ENCODE data around the gene CELF1.

Gene CELF1

GRCh38 chr11:47508240-47508957 is 44.5 kb downstream of the CELF1 start:
- no peak overlapping the region for H2AFZ ChIP-seq (ENCODE audit: low read depth, low read length, severe bottlenecking)
- H3K9me3 ChIP-seq (ENCODE audit: insufficient read depth, low read length), result no peaks in the 10 kb centered on the region
- no peak overlapping the region for H3K9ac ChIP-seq (ENCODE audit: low read length)
- TF ChIP-seq EZH2phosphoT487 (conservative IDR thresholded peaks at IDR 0.05; ENCODE audit: low read length) (no peak), CTCF (IDR thresholded peaks at IDR 0.05; ENCODE audit: insufficient read depth, low read length, poor library complexity, severe bottlenecking) (no peak)
- H3K36me3 ChIP-seq (ENCODE audit: low read length), result no peaks in the 10 kb centered on the region
- H3K27ac ChIP-seq (ENCODE audit: low read depth, low read length), result peak overlapping the region; percentile 49
- peak overlapping the region; percentile 2 for H3K4me2 ChIP-seq (ENCODE audit: low read depth, low read length, poor library complexity, severe bottlenecking)
- H3K27me3 ChIP-seq (ENCODE audit: low read length), result no peaks in the 10 kb centered on the region
- H3F3A ChIP-seq (ENCODE audit: insufficient read depth), result peaks cover 15% of the 10 kb centered on the region
- peaks cover 15% of the 10 kb centered on the region; the same call in 1 of the 2 replicates for H4K20me1 ChIP-seq (ENCODE audit: low read depth, low read length)
- no peak overlapping the region for H3K4me3 ChIP-seq (ENCODE audit: insufficient read depth, low read length, poor library complexity, severe bottlenecking)
- H3K79me2 ChIP-seq (ENCODE audit: insufficient read depth, low read length), result peaks cover 99% of the 10 kb centered on the region
- H3K9me2 ChIP-seq (replicated peaks; ENCODE audit: insufficient read depth, low read length), result no peaks in the 10 kb centered on the region

- H3K9me2 ChIP-seq (replicated peaks; ENCODE audit: insufficient read depth, low read length), result no peaks in the 10 kb centered on the region
- peaks cover 100% of the 10 kb centered on the region for H3K79me2 ChIP-seq (ENCODE audit: insufficient read depth, low read length)
- H2AFZ ChIP-seq (ENCODE audit: low read depth, low read length, severe bottlenecking), result no peak overlapping the region
- H3K9ac ChIP-seq (ENCODE audit: low read length), result no peak overlapping the region
- H3K27ac ChIP-seq (ENCODE audit: low read depth, low read length), result peak overlapping the region; percentile 49
- no peaks in the 10 kb centered on the region for H3K36me3 ChIP-seq (ENCODE audit: low read length)
- H4K20me1 ChIP-seq (ENCODE audit: low read depth, low read length), result peaks cover 18% of the 10 kb centered on the region; the same call in 1 of the 2 replicates
- peak overlapping the region; percentile 2 for H3K4me2 ChIP-seq (ENCODE audit: low read depth, low read length, poor library complexity, severe bottlenecking)
- no peaks in the 10 kb centered on the region for H3K27me3 ChIP-seq (ENCODE audit: low read length)
- H3F3A ChIP-seq (ENCODE audit: insufficient read depth), result peaks cover 15% of the 10 kb centered on the region
- H3K4me3 ChIP-seq (ENCODE audit: insufficient read depth, low read length, poor library complexity, severe bottlenecking), result no peak overlapping the region
- H3K9me3 ChIP-seq (ENCODE audit: insufficient read depth, low read length), result no peaks in the 10 kb centered on the region
- TF ChIP-seq EZH2phosphoT487 (conservative IDR thresholded peaks at IDR 0.05; ENCODE audit: low read length), result no peak
- TF ChIP-seq CTCF (IDR thresholded peaks at IDR 0.05; ENCODE audit: insufficient read depth, low read length, poor library complexity, severe bottlenecking), result no peak
These were observed 45.2 kb downstream of the CELF1 start for GRCh38 chr11:47507563-47508239.

GRCh38 chr11:47506795-47507562 is 46.0 kb downstream of the CELF1 start:
- no peak overlapping the region for H3K4me3 ChIP-seq (ENCODE audit: insufficient read depth, low read length, poor library complexity, severe bottlenecking)
- H3K4me2 ChIP-seq (ENCODE audit: low read depth, low read length, poor library complexity, severe bottlenecking), result peak overlapping the region; percentile 2
- H2AFZ ChIP-seq (ENCODE audit: low read depth, low read length, severe bottlenecking), result no peak overlapping the region
- H3F3A ChIP-seq (ENCODE audit: insufficient read depth), result peaks cover 15% of the 10 kb centered on the region
- no peaks in the 10 kb centered on the region for H3K27me3 ChIP-seq (ENCODE audit: low read length)
- peaks cover 100% of the 10 kb centered on the region for H3K79me2 ChIP-seq (ENCODE audit: insufficient read depth, low read length)
- H3K9ac ChIP-seq (ENCODE audit: low read length), result no peak overlapping the region
- peaks cover 18% of the 10 kb centered on the region; the same call in 1 of the 2 replicates for H4K20me1 ChIP-seq (ENCODE audit: low read depth, low read length)
- no peaks in the 10 kb centered on the region for H3K9me3 ChIP-seq (ENCODE audit: insufficient read depth, low read length)
- H3K36me3 ChIP-seq (ENCODE audit: low read length), result no peaks in the 10 kb centered on the region
- TF ChIP-seq CTCF (IDR thresholded peaks at IDR 0.05; ENCODE audit: insufficient read depth, low read length, poor library complexity, severe bottlenecking), result no peak
- TF ChIP-seq EZH2phosphoT487 (conservative IDR thresholded peaks at IDR 0.05; ENCODE audit: low read length), result no peak
- peak overlapping the region; percentile 49; the same call in 1 of the 2 replicates for H3K27ac ChIP-seq (ENCODE audit: low read depth, low read length)
- H3K9me2 ChIP-seq (replicated peaks; ENCODE audit: insufficient read depth, low read length), result no peaks in the 10 kb centered on the region
